PC-9 (cell line): Measurements from ENCODE around the gene DSG4.

ENCODE experiments used
- CTCF ChIP-seq: fragments of 200-600 bp; sonication (generic); conservative IDR thresholded peaks from 2 replicates; pipeline ENCODE4 v1.6.1; 2017; ENCODE audit warnings: mixed run types, antibody characterized with exemption, mild to moderate bottlenecking, moderate library complexity
- EZH2 ChIP-seq: fragments of 200-600 bp; sonication (generic); IDR thresholded peaks from 2 replicates; pipeline ENCODE4 v1.8.0; 2017; ENCODE audit warnings: antibody characterized with exemption, low read depth

GRCh38 chr18:31424383-31424988 is 47.9 kb downstream of the DSG4 start:
- TF ChIP-seq CTCF (peak; percentile 89), EZH2 (no peak)
